T-helper 22 cell (primary cell): ENCODE data around the gene PDK1.

Source experiments
- DNase-seq: peaks from one replicate; pipeline ENCODE4 v3.0.0-alpha.2; 2020; ENCODE audit warnings: low read depth

PDK1 gene

GRCh38 chr2:172597176-172597842, 41.4 kb downstream of the PDK1 start:
- DNase-seq, result no peak

GRCh38 chr2:172599947-172600346, 44.1 kb downstream of the PDK1 start:
- DNase-seq, result no peak

GRCh38 chr2:172600557-172601008, 44.7 kb downstream of the PDK1 start:
- no peak for DNase-seq

- DNase-seq, result no peak
Measured at GRCh38 chr2:172606285-172606684, 50.4 kb downstream of the PDK1 start.

GRCh38 chr2:172607379-172607928, 51.6 kb downstream of the PDK1 start:
- no peak for DNase-seq

GRCh38 chr2:172609488-172609887, 53.6 kb downstream of the PDK1 start:
- no peak for DNase-seq

GRCh38 chr2:172612051-172612450, 56.2 kb downstream of the PDK1 start:
- no peak for DNase-seq

- DNase-seq, result no peak
Measured at GRCh38 chr2:172613040-172613439, 57.1 kb downstream of the PDK1 start.

- no peak for DNase-seq
Measured at GRCh38 chr2:172613615-172614231, 57.8 kb downstream of the PDK1 start.

- DNase-seq, result no peak
Measured at GRCh38 chr2:172614932-172615331, 59.0 kb downstream of the PDK1 start.

- DNase-seq, result no peak
Measured at GRCh38 chr2:172615727-172616261, 59.9 kb downstream of the PDK1 start.

GRCh38 chr2:172617115-172617514, 61.2 kb downstream of the PDK1 start:
- no peak for DNase-seq

GRCh38 chr2:172623249-172623965, 67.5 kb downstream of the PDK1 start:
- DNase-seq, result no peak

- no peak for DNase-seq
Measured at GRCh38 chr2:172624996-172625395, 69.1 kb downstream of the PDK1 start.

- DNase-seq, result no peak
Measured at GRCh38 chr2:172627181-172627580, 71.3 kb downstream of the PDK1 start.

GRCh38 chr2:172628085-172628484, 72.2 kb downstream of the PDK1 start:
- no peak for DNase-seq

- no peak for DNase-seq
Measured at GRCh38 chr2:172629586-172629985, 73.7 kb downstream of the PDK1 start.

- no peak for DNase-seq
Measured at GRCh38 chr2:172630181-172630580, 74.3 kb downstream of the PDK1 start.

- DNase-seq, result no peak
Measured at GRCh38 chr2:172634477-172634876, 78.6 kb downstream of the PDK1 start.

GRCh38 chr2:172635548-172635947, 79.7 kb downstream of the PDK1 start:
- no peak for DNase-seq

- no peak for DNase-seq
Measured at GRCh38 chr2:172639256-172639655, 83.4 kb downstream of the PDK1 start.

GRCh38 chr2:172639823-172640222, 83.9 kb downstream of the PDK1 start:
- no peak for DNase-seq

- DNase-seq, result no peak
Measured at GRCh38 chr2:172640389-172640788, 84.5 kb downstream of the PDK1 start.
